CD4-positive, alpha-beta T cell treated with Interleukin-4 for 4 hours (primary cell): ENCODE measurements around the gene HS1BP3.

ENCODE experiments used
- DNase-seq: peaks from one replicate; pipeline ENCODE4 v3.0.0-alpha.2; 2020

The HS1BP3 gene

GRCh38 chr2:20674309-20674965 is 23.5 kb upstream of the HS1BP3 start:
- no peak for DNase-seq

DNA sequence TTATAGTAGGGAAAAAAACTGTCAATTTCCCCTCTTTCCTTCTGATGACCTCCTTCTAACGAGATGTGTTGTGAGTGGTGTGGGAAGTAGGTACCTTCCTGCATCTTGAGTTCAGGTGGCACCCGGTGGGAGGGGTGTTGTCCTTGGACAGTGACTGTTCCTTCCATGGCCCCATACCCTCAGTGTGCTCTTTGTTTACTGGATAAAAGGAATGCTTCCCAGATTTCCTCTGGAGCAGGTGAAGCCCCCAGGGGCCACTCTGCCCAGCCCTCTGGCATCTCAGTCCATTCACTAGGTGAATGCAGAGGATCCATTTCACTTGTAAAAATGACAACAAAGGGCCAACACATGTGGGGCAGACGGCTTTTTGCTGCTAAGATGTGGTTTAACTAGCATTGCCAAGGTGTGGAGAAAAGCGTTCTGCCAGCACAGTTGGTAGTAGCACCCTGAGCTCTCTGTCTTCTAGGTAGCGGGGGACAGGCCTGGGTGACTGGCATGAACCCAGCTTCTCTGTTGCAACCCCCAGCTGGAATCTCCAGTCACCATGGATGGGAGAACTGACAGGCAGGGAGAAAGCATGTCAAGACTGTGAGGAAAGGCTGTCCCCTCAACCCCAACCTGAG is 22.9 kb upstream of the HS1BP3 start:
- DNase-seq: no peak

DNA sequence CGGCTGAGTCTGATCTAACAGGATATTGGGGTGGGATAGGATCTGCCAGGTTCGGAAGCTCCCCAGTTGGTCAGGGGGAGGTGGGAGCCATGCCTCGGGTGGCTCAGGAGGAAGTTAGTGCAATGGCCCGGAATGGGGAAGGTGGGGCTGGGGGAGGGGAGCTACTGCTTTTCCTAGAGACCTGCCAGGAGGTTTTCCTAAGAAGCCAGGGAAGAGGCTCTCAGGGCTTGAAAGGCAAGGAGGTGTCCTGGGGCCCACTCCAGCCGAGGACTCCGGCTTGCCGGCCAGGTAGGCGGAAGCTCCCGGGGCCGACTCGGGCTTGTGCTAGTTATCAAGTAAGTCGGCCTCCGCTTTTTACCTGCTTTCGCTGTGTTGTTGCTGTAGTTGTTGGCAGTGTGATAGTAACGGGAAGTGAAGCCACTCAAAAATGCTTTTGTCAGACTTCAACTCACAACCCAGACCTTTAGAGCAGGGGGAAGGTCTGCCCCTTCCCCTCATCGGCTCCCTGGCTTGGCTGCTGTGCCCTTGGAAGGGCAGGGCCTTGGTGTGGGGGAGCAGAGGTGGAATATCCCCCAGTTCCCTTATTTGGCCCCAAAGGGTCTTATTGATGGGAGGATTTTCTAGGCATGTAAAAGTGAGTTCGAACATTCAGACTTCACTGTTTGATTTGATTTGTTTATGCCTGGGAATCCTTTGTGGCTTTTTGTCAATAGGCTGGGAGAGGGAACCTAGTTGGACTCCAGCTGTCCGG is 21.5 kb upstream of the HS1BP3 start:
- no peak for DNase-seq

DNA sequence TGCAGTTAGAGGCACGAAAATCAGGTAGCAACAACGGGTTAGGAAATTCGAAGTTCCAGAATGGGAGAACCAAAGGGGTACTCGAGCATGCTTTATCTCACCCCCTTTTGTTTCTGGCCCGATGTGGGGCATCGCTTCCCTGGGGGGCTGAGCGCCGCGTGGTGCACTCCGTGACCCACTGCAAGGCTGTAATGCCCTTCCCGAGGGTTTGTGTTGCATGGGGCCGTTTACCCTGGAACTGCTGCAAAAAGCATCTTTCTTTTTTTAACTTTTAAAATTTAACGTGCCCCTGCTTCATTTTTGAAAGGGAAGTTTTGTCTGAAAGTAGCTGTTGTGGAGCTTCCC is 20.8 kb upstream of the HS1BP3 start:
- no peak for DNase-seq

DNA sequence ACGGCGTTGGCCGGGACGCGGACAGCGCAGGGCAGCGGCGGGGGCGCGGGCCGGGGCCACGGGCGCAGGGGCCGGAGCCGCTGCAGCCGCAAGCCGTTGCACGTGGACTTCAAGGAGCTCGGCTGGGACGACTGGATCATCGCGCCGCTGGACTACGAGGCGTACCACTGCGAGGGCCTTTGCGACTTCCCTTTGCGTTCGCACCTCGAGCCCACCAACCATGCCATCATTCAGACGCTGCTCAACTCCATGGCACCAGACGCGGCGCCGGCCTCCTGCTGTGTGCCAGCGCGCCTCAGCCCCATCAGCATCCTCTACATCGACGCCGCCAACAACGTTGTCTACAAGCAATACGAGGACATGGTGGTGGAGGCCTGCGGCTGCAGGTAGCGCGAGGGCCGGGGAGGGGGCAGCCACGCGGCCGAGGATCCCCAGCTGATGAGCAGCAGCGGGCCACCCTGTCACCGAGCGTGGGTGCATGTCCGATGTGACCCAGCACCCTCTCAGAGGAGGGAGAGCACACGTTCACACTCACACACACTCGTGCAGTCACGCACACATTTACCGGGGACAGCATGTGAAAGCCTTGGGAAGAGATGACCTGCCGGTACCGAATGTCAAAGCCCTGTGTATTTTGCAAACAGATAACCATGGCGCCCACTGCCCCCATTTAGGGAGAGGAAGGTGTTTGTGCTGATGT is 20.3 kb upstream of the HS1BP3 start:
- no peak for DNase-seq

DNA sequence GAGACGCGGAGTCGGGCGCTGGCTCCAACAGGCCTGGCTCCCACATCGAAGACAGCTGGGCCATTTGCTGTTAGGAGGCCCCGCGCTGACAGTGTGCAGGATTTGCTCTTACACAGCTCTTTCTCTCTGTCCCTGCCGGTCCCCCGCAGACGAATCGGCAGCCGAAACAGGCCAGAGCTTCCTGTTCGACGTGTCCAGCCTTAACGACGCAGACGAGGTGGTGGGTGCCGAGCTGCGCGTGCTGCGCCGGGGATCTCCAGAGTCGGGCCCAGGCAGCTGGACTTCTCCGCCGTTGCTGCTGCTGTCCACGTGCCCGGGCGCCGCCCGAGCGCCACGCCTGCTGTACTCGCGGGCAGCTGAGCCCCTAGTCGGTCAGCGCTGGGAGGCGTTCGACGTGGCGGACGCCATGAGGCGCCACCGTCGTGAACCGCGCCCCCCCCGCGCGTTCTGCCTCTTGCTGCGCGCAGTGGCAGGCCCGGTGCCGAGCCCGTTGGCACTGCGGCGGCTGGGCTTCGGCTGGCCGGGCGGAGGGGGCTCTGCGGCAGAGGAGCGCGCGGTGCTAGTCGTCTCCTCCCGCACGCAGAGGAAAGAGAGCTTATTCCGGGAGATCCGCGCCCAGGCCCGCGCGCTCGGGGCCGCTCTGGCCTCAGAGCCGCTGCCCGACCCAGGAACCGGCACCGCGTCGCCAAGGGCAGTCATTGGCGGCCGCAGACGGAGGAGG is 19.6 kb upstream of the HS1BP3 start:
- no peak for DNase-seq

- no peak for DNase-seq
These were observed 18.8 kb upstream of the HS1BP3 start for GRCh38 chr2:20669562-20670314.

GRCh38 chr2:20668871-20669475 is 18.1 kb upstream of the HS1BP3 start:
- no peak for DNase-seq

DNA sequence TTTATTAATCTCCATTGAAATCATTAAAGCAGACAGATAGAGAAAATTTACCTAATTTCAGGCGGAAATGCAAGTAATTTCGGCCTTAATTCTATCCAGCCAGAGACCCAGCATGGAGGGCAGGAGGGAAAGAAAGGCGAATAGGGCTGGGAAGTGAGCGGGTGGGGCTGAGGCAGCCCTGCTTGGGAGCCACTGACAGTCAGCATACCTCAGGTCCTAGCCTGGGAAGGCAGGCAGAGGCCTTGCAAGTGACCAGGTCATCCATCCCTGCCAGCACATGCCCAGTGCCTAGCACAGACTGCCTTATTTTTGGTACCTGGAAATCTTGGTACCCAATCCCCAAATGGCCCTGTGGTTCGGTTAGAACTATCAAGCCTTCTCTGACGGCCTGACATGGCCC is 17.6 kb upstream of the HS1BP3 start:
- no peak for DNase-seq

GRCh38 chr2:20667531-20668401 is 16.9 kb upstream of the HS1BP3 start:
- no peak for DNase-seq

DNA sequence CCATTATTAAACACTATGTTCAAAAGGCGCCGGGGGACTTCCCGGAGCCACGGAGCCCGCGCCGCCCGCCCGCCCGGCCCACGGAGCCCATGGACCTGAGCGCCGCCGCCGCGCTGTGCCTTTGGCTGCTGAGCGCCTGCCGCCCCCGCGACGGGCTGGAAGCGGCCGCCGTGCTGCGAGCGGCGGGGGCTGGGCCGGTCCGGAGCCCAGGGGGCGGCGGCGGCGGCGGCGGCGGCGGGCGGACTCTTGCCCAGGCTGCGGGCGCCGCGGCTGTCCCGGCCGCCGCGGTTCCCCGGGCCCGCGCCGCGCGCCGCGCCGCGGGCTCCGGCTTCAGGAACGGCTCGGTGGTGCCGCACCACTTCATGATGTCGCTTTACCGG is 16.2 kb upstream of the HS1BP3 start:
- no peak for DNase-seq

DNA sequence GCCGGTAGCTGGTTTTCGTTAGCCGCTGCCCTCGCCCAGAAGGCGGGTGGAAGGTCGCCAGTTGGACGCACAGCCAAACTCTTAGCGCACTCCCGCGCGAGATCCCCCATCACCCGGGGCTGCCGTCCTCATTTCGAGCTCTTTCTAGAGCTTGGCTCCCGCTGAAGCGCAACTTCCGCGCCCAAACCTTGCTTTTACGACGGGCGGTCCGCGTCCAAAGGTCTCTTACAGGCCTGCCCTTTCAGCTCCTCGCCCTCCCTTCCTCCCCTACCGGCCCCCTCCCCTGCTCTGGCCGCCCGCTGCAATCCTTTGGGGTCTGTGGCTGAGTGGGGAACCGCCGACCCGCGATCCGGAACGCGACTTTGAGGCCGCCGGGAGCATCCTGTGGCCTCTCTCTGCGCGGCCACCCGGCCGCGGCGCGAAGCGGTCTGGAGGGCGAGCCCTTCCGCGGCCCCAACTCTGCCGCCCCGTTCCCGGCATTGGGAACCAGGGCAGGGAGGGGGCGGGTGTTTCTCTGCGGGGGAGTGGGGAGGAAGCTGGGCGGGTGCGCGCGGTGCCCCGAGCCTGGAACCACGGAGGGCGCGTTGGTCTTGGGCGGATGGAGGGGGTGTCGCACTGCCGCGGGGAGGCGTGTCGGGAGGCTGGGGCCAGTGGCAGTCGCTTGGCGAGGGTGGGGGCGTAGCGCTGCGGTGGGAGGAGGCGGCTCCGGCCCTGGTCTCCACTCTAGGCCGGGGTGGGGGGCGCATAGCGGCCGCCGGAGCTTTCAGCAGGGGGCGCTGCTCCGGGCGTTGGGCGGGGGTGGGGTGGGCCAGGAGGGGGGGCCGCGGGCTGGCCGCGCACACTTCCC is 15.6 kb upstream of the HS1BP3 start, which contains the start of gene GDF7:
TSS of gene GDF7 (plus strand) at position 841 of the 847 bp plus-strand sequence. CDS start 96 bp downstream, outside the sequence.
- DNase-seq: no peak

DNA sequence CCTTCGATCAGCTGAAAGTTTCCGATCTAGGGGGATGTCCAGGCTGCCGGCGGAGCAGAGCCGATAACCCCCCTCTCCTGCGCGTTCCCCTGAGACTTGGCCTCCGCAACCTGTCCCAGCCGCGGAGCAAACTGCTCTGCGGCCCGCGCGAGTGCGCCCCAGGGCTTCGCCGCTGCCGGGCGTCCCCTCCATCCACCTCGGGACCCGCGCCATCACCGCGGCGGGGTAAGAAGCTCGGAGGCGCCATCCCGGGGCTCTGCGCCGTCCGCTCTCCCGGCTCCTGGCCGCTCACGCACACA is 15.1 kb upstream of the HS1BP3 start:
- DNase-seq: no peak

DNA sequence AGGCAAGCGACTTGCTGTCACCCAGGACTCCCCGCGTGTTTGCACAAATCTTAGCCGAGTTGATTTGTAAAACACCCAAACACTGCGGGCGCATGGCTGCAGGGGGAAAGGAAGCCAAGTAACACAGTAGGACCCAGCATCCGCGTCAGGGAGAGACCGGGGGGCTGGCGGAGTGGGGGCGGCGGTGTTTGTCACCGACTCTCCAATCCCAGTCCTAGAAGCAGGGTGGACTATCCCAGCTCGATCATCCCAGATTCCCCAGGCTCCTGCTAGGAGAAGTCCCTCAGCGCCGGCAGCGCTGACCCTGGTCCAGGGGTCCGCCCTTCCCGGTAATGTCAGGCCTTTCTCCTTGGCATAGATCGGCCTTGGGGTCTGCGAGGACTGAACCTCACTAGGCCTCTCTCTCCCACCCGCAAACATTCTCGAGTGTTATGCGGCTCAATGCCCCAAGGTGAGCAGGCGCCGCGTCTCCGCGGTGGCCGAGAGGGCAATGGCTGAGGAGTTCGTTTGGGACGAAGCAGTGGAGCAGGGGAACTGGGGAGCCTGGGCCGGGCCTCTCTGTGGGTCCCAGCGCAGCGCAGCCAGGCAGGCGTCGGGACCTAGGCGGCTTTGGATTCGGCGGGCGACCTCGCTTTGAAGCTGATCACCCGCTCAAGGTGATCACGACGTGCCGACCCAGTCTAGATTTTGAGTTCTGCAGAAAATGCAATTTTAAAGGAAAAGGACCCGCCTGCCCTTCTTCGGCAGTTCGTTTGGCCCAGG is 14.5 kb upstream of the HS1BP3 start:
- DNase-seq: no peak

GRCh38 chr2:20664431-20665242 is 13.7 kb upstream of the HS1BP3 start:
- no peak for DNase-seq

GRCh38 chr2:20664071-20664390 is 13.1 kb upstream of the HS1BP3 start:
- DNase-seq: no peak

DNA sequence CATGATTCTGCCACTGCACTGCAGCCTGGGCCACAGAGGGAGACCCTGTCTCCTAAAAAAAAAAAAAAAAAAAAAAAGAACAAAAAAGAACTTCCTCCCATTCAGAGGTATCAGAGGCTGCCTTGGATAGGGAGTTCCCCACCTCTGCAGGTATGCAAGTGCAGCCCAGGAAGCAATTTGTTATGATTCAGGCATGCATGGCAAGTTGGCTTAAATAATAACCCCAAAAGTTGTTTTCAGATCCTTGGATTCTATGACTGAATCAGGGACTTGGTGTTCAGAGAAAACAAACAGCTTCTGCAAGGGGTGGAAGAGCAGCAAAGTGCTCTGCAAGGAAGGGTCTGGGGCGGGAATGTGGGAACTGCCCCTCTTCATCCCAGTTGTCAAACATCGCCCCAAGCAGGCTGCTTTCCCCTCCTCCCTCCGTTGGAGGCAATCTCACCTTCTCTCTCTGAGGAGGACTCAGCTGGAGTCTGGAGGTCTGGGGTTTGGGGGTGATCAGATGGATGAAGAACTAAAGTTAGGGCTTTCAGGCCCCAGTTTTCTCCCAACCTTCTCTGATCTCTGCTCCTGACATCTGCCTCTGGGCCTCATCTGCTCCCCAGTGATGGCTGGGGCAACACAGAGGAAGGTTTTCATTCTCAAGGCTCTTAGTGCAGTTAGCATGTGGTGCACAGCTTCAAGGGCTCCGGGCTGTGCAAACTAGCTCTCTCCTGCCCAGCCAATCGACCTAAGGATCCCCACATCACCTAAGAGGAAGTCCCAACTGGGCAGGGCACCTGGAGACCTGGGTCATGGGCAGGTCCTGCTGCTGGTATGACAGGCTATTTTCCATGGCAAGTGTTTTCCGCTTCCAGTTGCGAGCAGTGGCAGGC is 12.5 kb upstream of the HS1BP3 start:
- DNase-seq: no peak
